NCI-H2196 (cell line): ENCODE data around the gene CERS6.

Source experiments
- DNase-seq: peaks from one replicate; lab custom pipeline; 2025; ENCODE audit not compliant: unreplicated experiment; lab: John Stamatoyannopoulos, UW

Gene CERS6

DNA sequence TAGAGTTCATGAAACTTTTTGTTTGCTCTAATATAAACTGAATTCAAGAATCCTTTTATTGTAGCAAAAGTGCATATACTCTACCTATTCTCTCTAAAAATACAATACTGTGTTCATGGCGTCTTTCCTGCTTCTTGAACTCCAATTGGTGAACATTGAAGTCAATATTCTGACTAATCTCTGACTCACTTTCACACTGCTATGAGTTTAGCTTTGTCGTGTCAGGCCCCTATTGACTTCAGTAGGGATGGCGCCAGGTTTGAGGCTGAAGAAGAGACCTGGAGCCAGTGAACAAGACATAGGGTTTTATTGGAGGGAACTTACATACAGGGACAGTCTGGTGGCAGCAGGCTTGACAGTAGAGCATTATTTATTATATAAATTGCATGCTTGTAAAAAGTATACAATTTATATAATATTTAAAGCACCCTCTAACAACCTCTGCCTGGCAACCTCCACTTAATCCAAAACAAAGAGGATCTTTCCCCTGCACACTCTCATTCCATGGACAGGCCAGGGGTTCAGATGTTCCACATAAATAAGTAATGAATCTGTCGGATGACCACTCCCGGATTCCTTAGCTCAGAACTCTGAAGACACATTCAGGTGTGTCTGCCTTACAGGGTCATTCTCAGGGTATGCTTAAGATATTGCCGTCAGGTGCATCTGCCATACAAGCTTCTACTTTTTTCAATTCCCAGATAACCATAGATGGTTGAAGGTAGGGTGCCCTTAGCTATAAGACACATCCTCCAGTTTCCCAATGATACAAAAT, 141.0 kb downstream of the CERS6 start:
- no peak for DNase-seq

- no peak for DNase-seq
Measured at GRCh38 chr2:168599738-168600137, 143.7 kb downstream of the CERS6 start.

DNA sequence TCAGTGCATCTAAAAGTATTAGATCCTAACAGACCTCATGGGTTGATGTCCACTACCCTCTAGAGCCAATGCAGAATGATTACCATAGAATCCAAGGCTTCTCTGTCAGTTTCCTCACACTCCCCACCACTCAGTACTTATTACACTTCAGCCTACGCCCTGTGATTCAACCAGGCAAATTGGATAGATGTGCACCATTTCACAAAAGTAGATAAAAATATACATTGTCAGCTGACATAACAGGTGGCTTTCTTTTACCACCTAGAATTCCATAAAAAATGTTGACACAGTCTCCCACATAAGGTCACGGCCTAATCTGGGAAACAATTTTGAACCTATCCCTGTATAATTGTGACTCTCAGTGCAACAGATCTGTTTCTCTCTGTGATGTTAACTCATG, 144.9 kb downstream of the CERS6 start:
- no peak for DNase-seq

DNA sequence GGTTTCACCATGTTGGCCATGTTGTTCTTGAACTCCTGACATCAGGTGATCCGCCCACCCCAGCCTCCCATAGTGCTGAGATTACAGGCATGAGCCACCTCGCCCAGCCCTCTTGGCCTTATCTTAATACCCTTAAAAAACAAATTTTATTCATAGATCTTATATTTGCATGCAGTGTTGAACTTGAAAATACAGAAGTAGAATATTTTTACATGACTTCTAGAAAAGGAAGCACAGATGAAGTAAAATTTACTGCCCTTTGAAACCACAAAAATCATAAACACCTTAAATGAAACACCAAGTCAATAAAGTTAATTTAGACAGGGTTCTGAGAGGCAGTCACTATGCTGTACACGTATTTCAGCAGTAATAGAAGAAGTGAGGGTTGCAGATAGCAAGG, 145.7 kb downstream of the CERS6 start:
- no peak for DNase-seq

GRCh38 chr2:168602379-168602778, 146.3 kb downstream of the CERS6 start:
- DNase-seq: no peak

DNA sequence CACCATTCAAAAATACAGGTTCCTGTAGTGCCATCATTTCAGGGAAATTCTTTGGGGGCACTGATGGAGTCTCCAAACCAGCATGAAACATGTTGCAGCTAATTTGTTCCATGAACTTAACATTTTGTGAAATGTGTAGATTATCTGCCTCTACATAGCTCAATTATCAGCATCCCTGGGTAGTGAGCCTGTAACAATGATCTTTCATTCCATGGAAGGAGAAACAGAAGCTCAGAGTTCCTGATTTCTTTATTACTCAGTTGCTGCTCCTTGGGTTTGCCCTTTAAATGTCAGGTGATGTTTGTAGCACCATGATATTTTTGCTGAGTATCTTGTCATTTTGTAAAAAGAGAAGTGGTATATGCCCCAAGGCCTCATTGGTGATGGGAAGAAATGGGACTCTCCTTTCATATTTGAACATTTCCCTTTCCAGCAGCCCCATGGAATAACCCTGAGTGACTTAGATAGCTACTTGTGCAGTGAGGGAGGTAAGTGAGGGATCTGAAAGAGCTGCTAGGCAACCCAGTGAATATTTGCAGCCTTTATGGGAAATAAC, 146.9 kb downstream of the CERS6 start:
- no peak for DNase-seq

DNA sequence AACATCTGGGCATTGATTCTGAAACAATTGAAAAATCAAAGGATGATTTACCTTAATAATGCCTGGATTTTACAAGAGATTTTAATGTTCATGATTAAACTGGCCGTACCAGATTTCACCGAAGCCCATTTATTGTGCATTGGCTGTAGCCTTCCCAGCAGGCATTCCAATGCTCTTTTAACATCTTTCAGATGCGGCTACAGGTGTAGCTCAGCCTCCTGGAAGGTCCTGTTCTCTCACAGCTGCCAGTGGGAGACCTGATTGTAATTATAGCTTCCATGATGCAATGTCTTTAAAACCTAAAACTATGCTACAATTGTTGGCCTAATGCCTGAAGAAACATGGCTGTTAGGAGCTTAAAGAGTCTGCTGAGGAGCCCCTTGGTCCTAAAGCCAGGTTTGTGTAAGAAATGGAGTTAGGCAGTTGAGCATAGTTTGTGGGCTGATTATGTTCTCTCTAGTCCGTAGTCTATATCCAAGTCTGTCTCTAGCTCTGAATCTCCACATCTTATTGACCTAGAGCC, 147.4 kb downstream of the CERS6 start:
- no peak for DNase-seq

DNA sequence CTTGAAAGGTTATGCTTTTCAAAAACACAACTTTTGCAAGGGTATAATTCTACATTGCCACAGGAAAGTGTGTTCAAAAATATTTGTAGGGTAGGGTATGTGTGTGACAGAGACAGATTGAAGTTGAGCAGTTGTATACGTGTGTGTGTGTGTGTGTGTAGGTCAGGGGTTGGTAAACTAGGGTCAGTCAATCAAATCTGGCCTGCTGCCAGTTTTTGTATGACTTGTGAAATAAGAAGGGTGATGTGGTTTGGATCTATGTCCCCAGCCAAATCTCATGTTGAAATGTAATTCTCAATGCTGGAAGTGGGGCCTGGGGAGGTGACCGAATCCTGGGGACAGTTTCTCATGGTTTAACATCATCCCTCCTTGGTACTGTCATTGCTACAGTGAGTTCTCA, 148.2 kb downstream of the CERS6 start:
- no peak for DNase-seq

GRCh38 chr2:168607992-168608391, 151.9 kb downstream of the CERS6 start:
- no peak for DNase-seq

DNA sequence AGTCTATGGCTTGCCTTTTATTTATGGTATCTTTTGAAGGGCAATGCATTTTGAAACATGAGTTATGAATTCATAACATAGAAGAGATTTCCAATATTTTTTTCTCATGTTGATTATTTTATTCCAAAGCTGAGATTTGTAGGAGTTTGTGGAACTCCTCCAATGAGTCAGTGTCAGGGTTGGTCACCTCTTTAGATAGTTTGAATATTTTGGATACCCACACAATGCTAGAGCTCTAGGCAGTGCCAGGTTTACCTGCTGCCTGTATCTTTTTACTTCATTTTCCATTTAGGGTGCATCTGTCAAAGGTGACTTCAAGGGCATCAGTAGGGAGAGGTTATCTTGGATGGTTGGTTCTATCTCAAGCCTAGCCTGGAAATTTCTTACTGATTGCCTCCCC, 152.7 kb downstream of the CERS6 start:
- DNase-seq: no peak

DNA sequence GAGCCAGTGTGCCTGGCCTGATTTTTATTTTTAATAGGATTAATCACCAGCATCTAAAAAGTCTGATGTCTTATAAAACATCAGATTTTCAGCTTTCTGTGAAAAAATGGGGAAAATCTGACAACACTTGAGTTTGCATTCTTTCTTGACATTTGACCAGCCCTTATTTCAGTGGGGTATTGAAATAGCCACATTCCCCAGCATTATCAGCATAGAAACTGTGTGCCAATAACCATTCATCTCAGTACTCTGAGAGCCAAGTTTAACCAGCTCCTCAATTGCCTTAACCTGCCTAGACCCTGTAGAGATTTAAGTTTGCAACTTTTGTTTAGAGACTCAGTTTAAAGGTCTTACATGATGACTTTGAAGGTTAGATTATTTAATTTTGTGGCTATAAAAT, 155.0 kb downstream of the CERS6 start:
- DNase-seq: no peak

DNA sequence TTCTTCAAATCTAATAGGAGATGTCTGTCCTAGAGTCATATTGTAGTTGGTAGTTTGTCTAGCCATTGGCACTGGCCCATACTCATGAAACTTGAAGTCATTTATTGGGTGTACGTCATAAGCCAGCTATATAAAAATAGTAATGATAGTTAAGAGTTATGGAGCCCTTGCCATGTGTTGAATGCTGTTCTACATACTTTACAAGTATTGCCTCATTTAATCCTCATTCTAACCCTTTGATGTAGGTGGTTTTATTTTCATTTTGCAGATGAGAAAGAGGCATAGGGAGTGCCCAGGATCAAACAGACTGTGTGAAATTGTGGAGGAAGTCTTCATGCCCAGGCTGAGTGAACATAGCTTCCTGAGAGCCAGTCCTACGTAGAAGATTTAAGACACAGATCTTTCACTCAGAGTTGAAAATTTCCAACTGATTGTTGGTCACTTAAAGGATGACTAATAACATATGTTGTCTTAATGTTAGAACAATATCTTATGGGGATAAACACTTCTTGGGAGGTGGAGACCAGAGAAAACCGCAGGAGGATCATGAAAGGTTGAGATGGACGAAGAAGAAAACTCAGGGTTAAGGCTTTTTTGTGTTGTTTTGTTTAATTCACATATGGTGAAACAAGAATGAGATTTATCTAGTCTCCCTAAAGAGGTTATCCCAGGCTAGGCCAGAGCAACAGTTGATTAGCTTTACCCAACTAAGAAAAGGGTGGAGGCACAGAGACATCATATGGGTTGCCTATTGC, 156.0 kb downstream of the CERS6 start:
- no peak for DNase-seq

DNA sequence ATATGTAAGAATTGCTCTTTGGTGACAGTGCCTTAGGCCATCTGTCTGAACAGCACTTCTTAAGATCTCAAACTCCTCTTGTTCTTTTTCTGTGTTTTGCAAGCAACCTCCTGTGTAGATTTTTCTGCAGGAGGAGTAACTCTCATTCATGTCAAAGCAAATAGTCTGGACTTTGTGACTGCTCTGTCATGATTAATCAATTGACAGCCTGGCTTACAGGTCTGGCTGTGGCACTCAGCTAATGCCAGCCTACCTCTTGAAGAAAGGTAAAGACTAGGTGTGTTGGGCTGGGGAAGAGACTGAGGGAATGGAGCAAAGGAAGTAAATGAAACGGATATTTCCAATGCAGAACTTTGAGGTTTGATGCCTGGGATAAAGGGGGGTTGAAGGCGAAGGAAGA, 156.6 kb downstream of the CERS6 start:
- no peak for DNase-seq

DNA sequence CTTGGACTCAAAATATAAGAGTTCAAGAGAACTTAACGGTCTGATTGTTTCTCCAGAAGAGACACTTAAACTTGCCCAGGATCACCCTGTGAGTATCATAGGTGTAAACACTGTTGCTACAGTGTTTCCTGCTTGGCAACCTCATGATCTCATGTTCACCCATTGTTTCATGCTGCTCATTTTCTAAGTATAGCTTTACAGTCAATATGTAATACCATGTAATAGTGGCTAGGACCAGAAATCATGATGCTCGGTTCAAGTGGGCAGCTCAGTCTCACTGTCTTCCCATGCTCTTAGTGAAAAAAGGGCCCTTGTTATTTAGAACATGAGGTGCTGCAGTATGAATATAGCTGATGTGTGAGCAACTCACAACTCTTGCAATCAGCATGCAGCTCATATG, 157.5 kb downstream of the CERS6 start:
- DNase-seq: no peak

- no peak for DNase-seq
Measured at GRCh38 chr2:168614172-168615018, 158.3 kb downstream of the CERS6 start.

DNA sequence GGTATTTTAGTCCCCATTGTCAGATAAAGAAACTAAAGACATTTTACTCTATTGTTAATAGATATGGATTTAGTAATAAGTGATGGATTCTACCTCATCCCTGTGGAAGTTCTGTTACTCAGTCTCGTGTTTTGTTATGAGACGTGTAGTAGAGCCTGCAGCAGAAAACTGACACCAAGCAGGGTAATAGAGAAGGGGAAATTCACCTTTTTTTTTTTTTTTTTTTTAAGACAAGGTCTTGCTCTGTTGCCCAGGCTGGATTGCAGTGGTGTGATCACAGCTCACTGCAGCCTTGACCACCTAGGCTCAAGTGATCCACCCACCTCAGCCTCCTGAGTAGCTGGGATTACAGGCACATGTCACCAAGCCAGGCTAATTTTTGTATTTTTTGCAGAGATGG, 164.5 kb downstream of the CERS6 start:
- no peak for DNase-seq

DNA sequence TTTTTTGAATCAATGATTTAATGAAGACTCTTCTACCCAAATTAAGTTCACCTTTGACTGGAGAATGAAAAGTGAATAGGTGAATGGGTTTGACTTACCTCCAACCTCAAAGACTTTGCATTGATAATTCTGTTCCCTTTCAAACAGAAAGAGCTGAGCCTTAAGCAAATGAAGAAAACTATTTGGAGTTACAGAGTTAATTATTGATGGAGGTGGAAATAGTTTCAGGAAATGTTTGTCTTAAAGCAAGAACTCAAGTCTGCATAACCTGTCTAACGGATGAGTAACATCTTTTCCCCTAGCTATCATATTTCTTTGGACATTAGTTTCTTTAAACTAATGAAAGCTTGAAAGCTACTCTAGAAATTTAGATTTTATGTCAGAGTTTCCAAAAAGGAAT, 166.5 kb downstream of the CERS6 start:
- DNase-seq: no peak

- no peak for DNase-seq
Measured at GRCh38 chr2:168624028-168624427, 168.0 kb downstream of the CERS6 start.

- no peak for DNase-seq
Measured at GRCh38 chr2:168626096-168626495, 170.0 kb downstream of the CERS6 start.

GRCh38 chr2:168626647-168627046, 170.6 kb downstream of the CERS6 start:
- DNase-seq: no peak

DNA sequence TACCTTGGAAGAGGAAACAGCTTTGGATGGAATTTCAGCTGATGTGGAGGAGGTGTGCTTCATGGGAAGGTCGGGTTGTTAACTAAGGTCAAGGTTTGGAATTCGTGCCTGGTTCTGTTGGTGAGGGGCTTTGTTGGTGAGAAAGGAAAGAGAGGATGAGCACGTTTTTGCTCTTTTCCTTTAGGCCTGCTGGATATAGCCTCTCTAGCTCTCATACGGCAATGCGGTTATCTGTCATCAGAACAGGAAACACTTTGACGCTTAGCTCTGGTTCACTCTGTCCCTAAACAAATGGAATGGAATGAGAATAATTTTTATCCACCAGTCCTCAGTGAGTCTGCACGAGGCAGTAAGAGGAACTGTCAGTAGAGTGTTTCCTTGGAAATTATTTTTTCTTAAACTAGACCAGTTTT, 176.6 kb downstream of the CERS6 start:
- no peak for DNase-seq
